ENCODE measurements around the gene PSMG1. TPM values are rescaled to one million over a fixed set of nuclear protein-coding genes. Genes with fewer than 3 reads are reported as not detected.

Gene PSMG1
- total and polyA plus RNA-seq, 12 donors, result 14.8 to 29.4 (median 25.5) TPM

DNA sequence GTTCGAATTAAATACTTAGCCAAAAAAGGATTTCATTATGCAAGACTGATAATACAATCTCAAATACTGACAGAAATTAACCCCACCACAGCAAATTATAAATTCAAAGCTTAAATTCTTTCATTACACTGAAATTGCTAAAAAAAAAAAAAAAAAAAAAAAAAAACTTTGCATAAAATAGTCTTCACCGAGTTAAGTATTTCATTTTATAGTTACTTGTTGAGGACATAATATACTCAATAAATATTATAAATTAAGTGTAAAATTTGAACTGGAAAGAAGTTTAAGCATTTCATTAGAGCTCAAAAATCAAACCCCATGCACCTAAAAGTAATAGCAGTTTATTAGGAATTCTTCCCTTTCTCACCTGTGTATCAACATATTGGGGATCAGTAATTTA, 1.9 kb upstream of the PSMG1 start:
- DNase-seq, result no peak
- Histone ChIP-seq H3K4me3 (no peak overlapping the region), H3K4me1 (peaks cover 0 to 27% (median 21%) of the 10 kb centered on the region in 9 donors), H3K27ac (no peak overlapping the region), H3K36me3 (peaks cover 0 to 7% (median 0%) of the 10 kb centered on the region in 9 donors), H3K9me3 (no peaks in the 10 kb centered on the region), H3K27me3 (no peaks in the 10 kb centered on the region)
- no peak for ATAC-seq
- intact Hi-C loops (cut with DNase I), result loop anchor here in 3 of 10 donors (5.0 to 10.0 kb wide), 2 partner anchors 200 to 202 kb away; a partner anchor contains a TSS
- WGBS, 2 donors, result 87 to 91% methylated on average over 2 of the region's 2 CpGs
- TF ChIP-seq, protein P1, sequence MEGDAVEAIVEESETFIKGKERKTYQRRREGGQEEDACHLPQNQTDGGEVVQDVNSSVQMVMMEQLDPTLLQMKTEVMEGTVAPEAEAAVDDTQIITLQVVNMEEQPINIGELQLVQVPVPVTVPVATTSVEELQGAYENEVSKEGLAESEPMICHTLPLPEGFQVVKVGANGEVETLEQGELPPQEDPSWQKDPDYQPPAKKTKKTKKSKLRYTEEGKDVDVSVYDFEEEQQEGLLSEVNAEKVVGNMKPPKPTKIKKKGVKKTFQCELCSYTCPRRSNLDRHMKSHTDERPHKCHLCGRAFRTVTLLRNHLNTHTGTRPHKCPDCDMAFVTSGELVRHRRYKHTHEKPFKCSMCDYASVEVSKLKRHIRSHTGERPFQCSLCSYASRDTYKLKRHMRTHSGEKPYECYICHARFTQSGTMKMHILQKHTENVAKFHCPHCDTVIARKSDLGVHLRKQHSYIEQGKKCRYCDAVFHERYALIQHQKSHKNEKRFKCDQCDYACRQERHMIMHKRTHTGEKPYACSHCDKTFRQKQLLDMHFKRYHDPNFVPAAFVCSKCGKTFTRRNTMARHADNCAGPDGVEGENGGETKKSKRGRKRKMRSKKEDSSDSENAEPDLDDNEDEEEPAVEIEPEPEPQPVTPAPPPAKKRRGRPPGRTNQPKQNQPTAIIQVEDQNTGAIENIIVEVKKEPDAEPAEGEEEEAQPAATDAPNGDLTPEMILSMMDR (IDR thresholded peaks at IDR 0.05), result no peak

DNA sequence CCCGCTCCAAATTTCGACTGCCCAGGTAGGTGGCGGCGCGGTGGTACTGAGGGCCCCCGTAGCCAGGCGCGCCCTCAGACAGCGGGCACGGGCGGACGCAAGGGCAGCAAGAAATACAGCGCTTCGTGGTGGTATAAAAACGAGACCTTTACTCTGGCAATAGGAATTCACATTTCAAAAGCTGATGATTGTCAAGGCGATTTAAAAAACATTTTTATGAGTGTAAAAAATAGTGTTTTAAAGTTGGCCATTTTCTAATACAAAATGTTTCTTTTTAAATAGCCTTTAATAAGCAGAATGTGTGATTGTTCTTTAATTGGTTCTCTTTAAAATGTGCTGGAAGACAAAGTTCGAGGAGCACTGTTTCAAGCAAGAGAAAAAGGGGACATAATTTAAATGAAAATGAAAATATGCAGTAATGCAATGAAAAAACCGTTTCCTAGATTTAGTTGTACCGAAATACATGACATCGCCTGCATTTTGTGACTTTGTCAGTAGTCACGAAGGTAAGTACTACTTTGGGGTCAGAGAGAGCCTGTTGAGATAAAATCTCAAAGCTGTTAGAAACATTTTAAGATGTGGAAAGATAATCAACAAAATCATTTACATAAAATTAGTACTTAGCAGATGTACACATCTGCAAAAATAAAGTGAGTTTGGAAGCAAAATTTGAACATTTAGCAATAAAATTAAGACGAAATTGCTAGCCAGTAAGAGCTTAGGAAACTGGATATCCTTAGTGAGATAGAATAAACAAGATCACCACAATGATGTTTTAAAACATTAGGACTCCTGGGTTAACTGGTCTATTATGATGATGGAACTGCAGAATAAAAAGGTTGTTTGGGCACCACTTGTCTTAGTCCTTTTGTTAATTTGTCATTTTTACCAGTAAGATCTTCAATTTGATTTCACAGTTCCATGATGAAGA, 1.1 kb upstream of the PSMG1 start:
- WGBS, 2 donors, result 6 to 7% methylated on average over 22 of the region's 22 CpGs
- TF ChIP-seq, protein P1 (IDR thresholded peaks at IDR 0.05), result no peak
- H3K36me3 ChIP-seq, result peaks cover 0 to 14% (median 0%) of the 10 kb centered on the region in 9 donors
- no peak for DNase-seq
- H3K4me1 ChIP-seq, result peaks cover 0 to 27% (median 21%) of the 10 kb centered on the region in 9 donors
- no peaks in the 10 kb centered on the region for H3K9me3 ChIP-seq
- intact Hi-C loops (cut with DNase I), result loop anchor here in 2 of 10 donors (10.0 kb wide), 1 partner anchor 200 kb away; a partner anchor contains a TSS
- ATAC-seq, result no peak
- H3K27me3 ChIP-seq, result no peaks in the 10 kb centered on the region
- H3K4me3 ChIP-seq, result peak overlapping the region; percentile 65 to 95 (median 88)
- peak overlapping the region; percentile 79 to 95 (median 92) for H3K27ac ChIP-seq

GRCh38 chr21:39182484-39183271, 573 bp downstream of the PSMG1 start:
- intact Hi-C loops (cut with DNase I), result loop anchor here in 2 of 10 donors (10.0 kb wide), 1 partner anchor 202 kb away; a partner anchor contains a TSS
- peak overlapping the region; percentile 65 to 95 (median 88) for H3K4me3 ChIP-seq
- peak in 5 of 8 donors; percentile 1 to 15 (median 3) for ATAC-seq
- no peaks in the 10 kb centered on the region for H3K27me3 ChIP-seq
- 3 to 6% methylated on average over 51 of the region's 51 CpGs for WGBS, 2 donors
- peaks cover 0 to 27% (median 21%) of the 10 kb centered on the region in 9 donors for H3K4me1 ChIP-seq
- TF ChIP-seq, protein P1 (IDR thresholded peaks at IDR 0.05), result no peak
- H3K36me3 ChIP-seq, result peaks cover 0 to 27% (median 0%) of the 10 kb centered on the region in 9 donors
- H3K9me3 ChIP-seq, result no peaks in the 10 kb centered on the region
- peak overlapping the region in 9 of 10 donors; percentile 86 to 95 (median 93) for H3K27ac ChIP-seq
- DNase-seq, result peak in 1 of 2 donors; percentile 23

DNA sequence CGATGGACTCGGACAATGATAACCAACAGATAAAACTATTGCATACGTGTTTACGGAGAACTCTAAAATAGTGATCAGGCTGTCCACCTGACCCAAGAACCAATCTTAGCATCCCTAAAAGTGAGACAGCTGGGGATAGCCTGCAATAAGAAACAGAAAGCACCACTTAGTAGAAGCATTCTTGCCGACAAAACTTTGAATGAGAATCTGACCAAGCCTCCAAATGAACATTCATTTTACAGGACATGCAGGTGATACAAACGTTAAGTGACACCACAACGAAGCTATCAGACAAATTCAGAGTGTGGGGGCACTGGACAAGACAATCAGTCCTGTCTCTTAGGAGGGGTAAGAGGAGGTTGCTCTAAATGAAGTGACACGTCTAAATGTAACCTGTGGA, 1.2 kb downstream of the PSMG1 start:
- intact Hi-C loops (cut with DNase I), result loop anchor here in 2 of 10 donors (10.0 kb wide), 1 partner anchor 203 kb away; a partner anchor contains a TSS
- Histone ChIP-seq H3K27me3 (no peaks in the 10 kb centered on the region), H3K4me3 (peak overlapping the region in 8 of 10 donors; percentile 65 to 95 (median 90)), H3K4me1 (peaks cover 0 to 27% (median 21%) of the 10 kb centered on the region in 9 donors), H3K9me3 (no peaks in the 10 kb centered on the region), H3K36me3 (peaks cover 0 to 33% (median 0%) of the 10 kb centered on the region in 9 donors), H3K27ac (peak overlapping the region in 1 of 10 donors; percentile 95)
- DNase-seq (no peak), ATAC-seq (no peak)
- 67 to 70% methylated on average over 8 of the region's 8 CpGs for WGBS, 2 donors
- TF ChIP-seq, protein P1 (IDR thresholded peaks at IDR 0.05), result no peak
